Osteoblast (primary cell): ENCODE results near the gene USP49. TPM values are rescaled to one million over a fixed set of nuclear protein-coding genes. Genes with fewer than 3 reads are reported as not detected.

Source experiments
- DNase-seq: peaks from one replicate; pipeline ENCODE4 v3.0.0; 2011; ENCODE audit warnings: low spot score, mixed read lengths; ENCODE audit not compliant: insufficient read length; ENCODE audit errors: missing footprints
- H2AFZ ChIP-seq: 2 replicates; pipeline ENCODE4 v1.6.0; 2011; ENCODE audit warnings: mild to moderate bottlenecking, low read length
- H3K27ac ChIP-seq: 2 replicates; pipeline ENCODE4 v1.5.1; 2011; ENCODE audit warnings: mild to moderate bottlenecking, low read depth, low read length, moderate library complexity
- H3K27me3 ChIP-seq: 2 replicates; pipeline ENCODE4 v1.6.0; 2012; ENCODE audit warnings: mild to moderate bottlenecking, control low read depth, inconsistent platforms, low read length, moderate library complexity; ENCODE audit not compliant: insufficient read depth
- H3K36me3 ChIP-seq: 2 replicates; pipeline ENCODE4 v1.5.1; 2011; ENCODE audit warnings: mild to moderate bottlenecking, low read length, control low read depth, moderate library complexity; ENCODE audit not compliant: insufficient read depth
- H3K4me1 ChIP-seq: 2 replicates; pipeline ENCODE4 v1.5.1; 2011; ENCODE audit warnings: mild to moderate bottlenecking, low read length, control low read depth, moderate library complexity; ENCODE audit not compliant: insufficient read depth
- H3K4me2 ChIP-seq: 2 replicates; pipeline ENCODE4 v1.6.0; 2011; ENCODE audit warnings: mild to moderate bottlenecking, low read length; ENCODE audit not compliant: insufficient read depth
- H3K4me3 ChIP-seq: fragments of 200-600 bp; sonication (generic); 3 replicates; pipeline ENCODE4 v1.5.1; 2012; ENCODE audit warnings: mild to moderate bottlenecking, low read length, inconsistent platforms; ENCODE audit not compliant: insufficient read depth
- H3K79me2 ChIP-seq: 2 replicates; pipeline ENCODE4 v1.6.0; 2012; ENCODE audit warnings: mild to moderate bottlenecking, low read length, control low read depth, inconsistent platforms; ENCODE audit not compliant: insufficient read depth
- H3K9me3 ChIP-seq: 2 replicates; pipeline ENCODE4 v1.5.1; 2011; ENCODE audit warnings: low read depth, low read length, control low read depth
- H4K20me1 ChIP-seq: 2 replicates; pipeline ENCODE4 v1.6.0; 2012; ENCODE audit warnings: mild to moderate bottlenecking, low read length, control low read depth; ENCODE audit not compliant: insufficient read depth
- CTCF ChIP-seq: IDR thresholded peaks from 2 replicates; pipeline ENCODE4 v1.5.1; 2011; ENCODE audit warnings: mild to moderate bottlenecking, low read depth, low read length, moderate library complexity; ENCODE audit errors: extremely low read depth
- total RNA-seq: library from RNA; depleted of rRNA; stranded (reverse); fragments of >200 nt; gene quantifications from 2 replicates; pipeline ENCODE4 v1.2.3, GENCODE V29; 2012

The USP49 gene
- total RNA-seq, 1 donor = 3.6 TPM

GRCh38 chr6:41785254-41785653 lies 109.9 kb downstream of the USP49 start:
- TF ChIP-seq CTCF = no peak
- H3K36me3 ChIP-seq = peaks cover 15% of the 10 kb centered on the region
- H3K4me1 ChIP-seq = peaks cover 13% of the 10 kb centered on the region
- no peak overlapping the region for H3K27ac ChIP-seq
- no peaks in the 10 kb centered on the region for H4K20me1 ChIP-seq
- no peak for DNase-seq
- no peak overlapping the region for H3K4me2 ChIP-seq
- no peak overlapping the region for H3K4me3 ChIP-seq
- H3K79me2 ChIP-seq = peaks cover 20% of the 10 kb centered on the region
- H2AFZ ChIP-seq = no peak overlapping the region
- H3K9me3 ChIP-seq = no peaks in the 10 kb centered on the region
- no peaks in the 10 kb centered on the region for H3K27me3 ChIP-seq

- H3K4me1 ChIP-seq = peaks cover 13% of the 10 kb centered on the region
- peaks cover 17% of the 10 kb centered on the region for H3K79me2 ChIP-seq
Observed at GRCh38 chr6:41784581-41785171, 110.5 kb downstream of the USP49 start.

GRCh38 chr6:41783106-41783780 lies 111.9 kb downstream of the USP49 start:
- no peak for TF ChIP-seq CTCF
- Histone ChIP-seq H3K4me1 (peaks cover 21% of the 10 kb centered on the region), H4K20me1 (no peaks in the 10 kb centered on the region), H3K36me3 (no peaks in the 10 kb centered on the region), H3K9me3 (no peaks in the 10 kb centered on the region), H3K79me2 (peaks cover 12% of the 10 kb centered on the region), H3K4me3 (no peak overlapping the region), H2AFZ (no peak overlapping the region), H3K27ac (no peak overlapping the region), H3K4me2 (no peak overlapping the region), H3K27me3 (no peaks in the 10 kb centered on the region)
- DNase-seq = peak; percentile 69

More at GRCh38 chr6:41784581-41785171, 110.5 kb downstream of the USP49 start:
- TF ChIP-seq CTCF = no peak
- Histone ChIP-seq H3K9me3 (no peaks in the 10 kb centered on the region), H3K27me3 (no peaks in the 10 kb centered on the region), H3K36me3 (peaks cover 9% of the 10 kb centered on the region), H3K4me3 (no peak overlapping the region), H2AFZ (no peak overlapping the region), H3K27ac (no peak overlapping the region), H3K4me2 (no peak overlapping the region), H4K20me1 (no peaks in the 10 kb centered on the region)
- peak; percentile 90 for DNase-seq

- Histone ChIP-seq H3K4me1 (peaks cover 21% of the 10 kb centered on the region), H3K79me2 (peaks cover 7% of the 10 kb centered on the region), H2AFZ (peak overlapping the region; percentile 84), H3K27me3 (no peaks in the 10 kb centered on the region), H3K4me3 (no peak overlapping the region), H3K9me3 (no peaks in the 10 kb centered on the region), H4K20me1 (no peaks in the 10 kb centered on the region), H3K4me2 (peak overlapping the region; percentile 89), H3K36me3 (peaks cover 13% of the 10 kb centered on the region), H3K27ac (no peak overlapping the region)
- DNase-seq = peak; percentile 78
- no peak for TF ChIP-seq CTCF
Observed at GRCh38 chr6:41781366-41781730, 113.8 kb downstream of the USP49 start.
